ENCODE data around the gene MGMT.

Gene MGMT

GRCh38 chr10:129602938-129603535 lies 136.0 kb downstream of the MGMT start:
- DNase-seq: no peak

- no peak for DNase-seq
Observed at GRCh38 chr10:129604333-129605032, 137.4 kb downstream of the MGMT start.

- DNase-seq: no peak
Observed at GRCh38 chr10:129605266-129605985, 138.4 kb downstream of the MGMT start.

- DNase-seq: no peak
Observed at GRCh38 chr10:129605986-129606518, 139.0 kb downstream of the MGMT start.

GRCh38 chr10:129607607-129608109 lies 140.6 kb downstream of the MGMT start:
- DNase-seq: no peak

GRCh38 chr10:129608653-129609052 lies 141.6 kb downstream of the MGMT start:
- DNase-seq: no peak

GRCh38 chr10:129609551-129609950 lies 142.5 kb downstream of the MGMT start:
- no peak for DNase-seq

GRCh38 chr10:129612481-129613109 lies 145.6 kb downstream of the MGMT start:
- no peak for DNase-seq

- no peak for DNase-seq
Observed at GRCh38 chr10:129613377-129613980, 146.4 kb downstream of the MGMT start.

- no peak for DNase-seq
Observed at GRCh38 chr10:129614341-129614740, 147.3 kb downstream of the MGMT start.

GRCh38 chr10:129615381-129615780 lies 148.3 kb downstream of the MGMT start:
- no peak for DNase-seq

- DNase-seq: no peak
Observed at GRCh38 chr10:129615921-129616525, 149.0 kb downstream of the MGMT start.

- DNase-seq: no peak
Observed at GRCh38 chr10:129617768-129618167, 150.7 kb downstream of the MGMT start.

- DNase-seq: no peak
Observed at GRCh38 chr10:129621062-129621461, 154.0 kb downstream of the MGMT start.

GRCh38 chr10:129621693-129622092 lies 154.7 kb downstream of the MGMT start:
- DNase-seq: no peak

GRCh38 chr10:129622291-129622690 lies 155.2 kb downstream of the MGMT start:
- DNase-seq: no peak

GRCh38 chr10:129622736-129623135 lies 155.7 kb downstream of the MGMT start:
- no peak for DNase-seq

GRCh38 chr10:129624526-129624925 lies 157.5 kb downstream of the MGMT start:
- DNase-seq: no peak

GRCh38 chr10:129626309-129626708 lies 159.3 kb downstream of the MGMT start:
- DNase-seq: no peak

GRCh38 chr10:129626796-129627435 lies 159.9 kb downstream of the MGMT start:
- no peak for DNase-seq

GRCh38 chr10:129627442-129627841 lies 160.4 kb downstream of the MGMT start:
- no peak for DNase-seq

- DNase-seq: no peak
Observed at GRCh38 chr10:129628823-129629222, 161.8 kb downstream of the MGMT start.
